Caco-2 (cell line): ENCODE data around the gene SP4. TPM values are rescaled to one million over a fixed set of nuclear protein-coding genes. Genes with fewer than 3 reads are reported as not detected.

Source experiments
- BruUV-seq: library from RNA; stranded (reverse); fragments of 400-500 nt; replicated peaks from 2 replicates; lab custom pipeline; 2021; lab: Mats Ljungman, UMichigan
- CTCF ChIA-PET: fragments of 300-600 bp; sonication (Branson Sonifier 250); formaldehyde crosslinking; loops from one replicate; lab custom pipeline; 2022; ENCODE audit warnings: antibody characterized with exemption; lab: Charles Lee
- POLR2A ChIA-PET: fragments of 300-600 bp; sonication (Branson Sonifier 250); formaldehyde crosslinking; loops from one replicate; lab custom pipeline; 2022; ENCODE audit warnings: antibody characterized with exemption; lab: Charles Lee
- DNase-seq, 2 experiments: peaks; one replicate each; pipeline versions ENCODE4 v3.0.0 to v3.0.0-alpha.2; 2020 to 2022
- H3K27me3 ChIP-seq: replicated peaks from 2 replicates; pipeline ENCODE4 v1.6.0; 2011; ENCODE audit warnings: low read length; ENCODE audit not compliant: control insufficient read depth, insufficient read depth
- H3K36me3 ChIP-seq: 2 replicates; pipeline ENCODE4 v1.5.1; 2011; ENCODE audit warnings: low read length; ENCODE audit not compliant: control insufficient read depth, insufficient read depth
- H3K4me1 ChIP-seq: fragments of 250-450 bp; sonication (Bioruptor Pico); 2 replicates; pipeline ENCODE4 v1.5.1; 2020; ENCODE audit warnings: mild to moderate bottlenecking
- H3K4me3 ChIP-seq: 2 replicates; pipeline ENCODE4 v1.5.1; 2011; ENCODE audit warnings: low read depth, mild to moderate bottlenecking, control low read depth, low read length
- H3K9me3 ChIP-seq: fragments of 250-450 bp; sonication (Bioruptor Pico); 2 replicates; pipeline ENCODE4 v1.5.1; 2020; ENCODE audit warnings: mild to moderate bottlenecking, moderate library complexity
- H3K27ac Mint-ChIP-seq: one replicate; pipeline ENCODE4 v1.8.0; 2022; ENCODE audit warnings: mixed read lengths; ENCODE audit not compliant: unreplicated experiment
- H3K27me3 Mint-ChIP-seq: one replicate; pipeline ENCODE4 v1.8.0; 2022; ENCODE audit warnings: mixed read lengths; ENCODE audit not compliant: insufficient read depth, unreplicated experiment
- H3K36me3 Mint-ChIP-seq: one replicate; pipeline ENCODE4 v1.8.0; 2022; ENCODE audit warnings: mild to moderate bottlenecking, mixed read lengths; ENCODE audit not compliant: insufficient read depth, unreplicated experiment
- H3K4me1 Mint-ChIP-seq: one replicate; pipeline ENCODE4 v1.8.0; 2022; ENCODE audit warnings: low read depth, mixed read lengths; ENCODE audit not compliant: unreplicated experiment
- H3K4me3 Mint-ChIP-seq: one replicate; pipeline ENCODE4 v1.8.0; 2022; ENCODE audit warnings: mild to moderate bottlenecking, moderate library complexity, mixed read lengths; ENCODE audit not compliant: unreplicated experiment
- H3K9me3 Mint-ChIP-seq: one replicate; pipeline ENCODE4 v1.8.0; 2022; ENCODE audit warnings: mixed read lengths; ENCODE audit not compliant: unreplicated experiment
- CTCF ChIP-seq, 2 experiments: fragments of 200-600 bp in 1 of 2; IDR thresholded peaks; 1 replicate in 1 of 2; 2 replicates in 1 of 2; pipeline versions ENCODE4 v1.5.1 to v1.8.0; 2011 to 2022; ENCODE audit warnings: antibody characterized with exemption in 1 of 2, control low read depth in 1 of 2, inconsistent platforms in 1 of 2, low read depth in 1 of 2, low read length in 1 of 2, mild to moderate bottlenecking in 1 of 2, moderate library complexity in 1 of 2; ENCODE audit not compliant: insufficient read depth in 1 of 2, severe bottlenecking in 1 of 2, unreplicated experiment in 1 of 2
- intact Hi-C: fragments of 100-400 bp; cut with micrococcal nuclease; formaldehyde crosslinking; loops from one replicate; pipeline ENCODE4 v1.10.0; 2022; ENCODE audit not compliant: unreplicated experiment
- total RNA-seq: library from RNA; stranded (reverse); gene quantifications from 2 replicates; pipeline ENCODE4 v1.2.3, GENCODE V29; 2022

The SP4 gene
- total RNA-seq, 1 experiment from 2014 or later = 10.8 TPM

- peak; percentile 99 to 100 for DNase-seq
- Mint-ChIP-seq H3K36me3 (peaks cover 25% of the 10 kb centered on the region), H3K4me3 (peak overlapping the region; percentile 98), H3K27me3 (no peaks in the 10 kb centered on the region), H3K4me1 (peaks cover 16% of the 10 kb centered on the region), H3K9me3 (no peaks in the 10 kb centered on the region), H3K27ac (peak overlapping the region; percentile 99)
- H3K36me3 ChIP-seq = no peaks in the 10 kb centered on the region
- H3K9me3 ChIP-seq = no peaks in the 10 kb centered on the region
- peaks cover 6% of the 10 kb centered on the region; the same call in 1 of the 2 replicates for H3K4me1 ChIP-seq
- no peaks in the 10 kb centered on the region for H3K27me3 ChIP-seq
- no TSS peak for BruUV-seq
- ChIA-PET CTCF (interaction anchor here (0.6 to 2.0 kb wide), 11 partner anchors 12 to 1418 kb away, joined by 3 to 17 read pairs (median 6); no protein-coding TSS in a partner anchor), POLR2A (interaction anchor here (0.6 to 1.2 kb wide), 30 partner anchors 14 to 1673 kb away, joined by 3 to 18 read pairs (median 6); no protein-coding TSS in a partner anchor)
- H3K4me3 ChIP-seq = peak overlapping the region; percentile 80
- TF ChIP-seq CTCF (IDR thresholded peaks at IDR 0.05; ENCODE audit: insufficient read depth in 1 of 2, low read depth in 1 of 2, low read length in 1 of 2, severe bottlenecking in 1 of 2, unreplicated experiment in 1 of 2) = no peak
- intact Hi-C loops = loop anchor here (1.0 to 5.0 kb wide), 5 partner anchors 61 to 640 kb away; partner anchors contain the start of gene SP8
Observed at GRCh38 chr7:21427182-21427870, 557 bp upstream of the SP4 start.

- Histone ChIP-seq H3K4me3 (peak overlapping the region; percentile 75), H3K36me3 (no peaks in the 10 kb centered on the region), H3K27me3 (no peaks in the 10 kb centered on the region), H3K9me3 (no peaks in the 10 kb centered on the region), H3K4me1 (peaks cover 6% of the 10 kb centered on the region; the same call in 1 of the 2 replicates)
- no peaks in the 10 kb centered on the region for H3K9me3 Mint-ChIP-seq
- BruUV-seq = no TSS peak
- ChIA-PET CTCF (interaction anchor here (0.7 kb wide), 1 partner anchor 165 kb away, joined by 3 read pairs; no protein-coding TSS in a partner anchor), POLR2A (no interaction called here)
- no peak for TF ChIP-seq CTCF (IDR thresholded peaks at IDR 0.05; ENCODE audit: insufficient read depth in 1 of 2, low read depth in 1 of 2, low read length in 1 of 2, severe bottlenecking in 1 of 2, unreplicated experiment in 1 of 2)
- H3K27ac Mint-ChIP-seq = peak overlapping the region; percentile 99
- DNase-seq = no peak
- intact Hi-C loops = loop anchor here (1.0 to 5.0 kb wide), 2 partner anchors 76 to 641 kb away; partner anchors contain the start of gene SP8
- H3K4me1 Mint-ChIP-seq = peaks cover 16% of the 10 kb centered on the region
- no peaks in the 10 kb centered on the region for H3K27me3 Mint-ChIP-seq
- H3K4me3 Mint-ChIP-seq = peak overlapping the region; percentile 98
- peaks cover 34% of the 10 kb centered on the region for H3K36me3 Mint-ChIP-seq
Observed at GRCh38 chr7:21428659-21428941, 717 bp downstream of the SP4 start.

GRCh38 chr7:21429021-21429420 lies 1.1 kb downstream of the SP4 start:
- H3K4me1 Mint-ChIP-seq = peaks cover 16% of the 10 kb centered on the region
- CTCF ChIA-PET = interaction anchor here (0.7 kb wide), 1 partner anchor 165 kb away, joined by 3 read pairs; no protein-coding TSS in a partner anchor
- BruUV-seq = no TSS peak

More at GRCh38 chr7:21429021-21429420, 1.1 kb downstream of the SP4 start:
- no peaks in the 10 kb centered on the region for H3K27me3 ChIP-seq
- H3K4me1 ChIP-seq = peaks cover 6% of the 10 kb centered on the region; the same call in 1 of the 2 replicates
- peak overlapping the region; percentile 98 for H3K4me3 Mint-ChIP-seq
- H3K36me3 ChIP-seq = no peaks in the 10 kb centered on the region
- intact Hi-C loops = loop anchor here (5.0 kb wide), 1 partner anchor 642 kb away; the partner anchor contains the start of gene SP8
- no peaks in the 10 kb centered on the region for H3K9me3 Mint-ChIP-seq
- peaks cover 36% of the 10 kb centered on the region for H3K36me3 Mint-ChIP-seq
- no peak for TF ChIP-seq CTCF (IDR thresholded peaks at IDR 0.05; ENCODE audit: insufficient read depth in 1 of 2, low read depth in 1 of 2, low read length in 1 of 2, severe bottlenecking in 1 of 2, unreplicated experiment in 1 of 2)
- no peaks in the 10 kb centered on the region for H3K9me3 ChIP-seq
- peak overlapping the region; percentile 99 for H3K27ac Mint-ChIP-seq
- no peaks in the 10 kb centered on the region for H3K27me3 Mint-ChIP-seq
- peak overlapping the region; percentile 75 for H3K4me3 ChIP-seq
- no peak for DNase-seq
- POLR2A ChIA-PET = no interaction called here
